Activated CD4-positive, CD25-positive, alpha-beta regulatory T cell (primary cell): ENCODE measurements around the gene IFT81.
"Not testable (repeated sequence)": the region's sequence is repeated elsewhere in the genome, so short reads cannot be mapped to it uniquely, and the experiment has no call there.

Experiments used
- DNase-seq, 4 experiments: peaks; one replicate each; lab custom pipeline; 2025; lab: John Stamatoyannopoulos, UW

IFT81 gene, protein sequence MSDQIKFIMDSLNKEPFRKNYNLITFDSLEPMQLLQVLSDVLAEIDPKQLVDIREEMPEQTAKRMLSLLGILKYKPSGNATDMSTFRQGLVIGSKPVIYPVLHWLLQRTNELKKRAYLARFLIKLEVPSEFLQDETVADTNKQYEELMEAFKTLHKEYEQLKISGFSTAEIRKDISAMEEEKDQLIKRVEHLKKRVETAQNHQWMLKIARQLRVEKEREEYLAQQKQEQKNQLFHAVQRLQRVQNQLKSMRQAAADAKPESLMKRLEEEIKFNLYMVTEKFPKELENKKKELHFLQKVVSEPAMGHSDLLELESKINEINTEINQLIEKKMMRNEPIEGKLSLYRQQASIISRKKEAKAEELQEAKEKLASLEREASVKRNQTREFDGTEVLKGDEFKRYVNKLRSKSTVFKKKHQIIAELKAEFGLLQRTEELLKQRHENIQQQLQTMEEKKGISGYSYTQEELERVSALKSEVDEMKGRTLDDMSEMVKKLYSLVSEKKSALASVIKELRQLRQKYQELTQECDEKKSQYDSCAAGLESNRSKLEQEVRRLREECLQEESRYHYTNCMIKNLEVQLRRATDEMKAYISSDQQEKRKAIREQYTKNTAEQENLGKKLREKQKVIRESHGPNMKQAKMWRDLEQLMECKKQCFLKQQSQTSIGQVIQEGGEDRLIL

DNA sequence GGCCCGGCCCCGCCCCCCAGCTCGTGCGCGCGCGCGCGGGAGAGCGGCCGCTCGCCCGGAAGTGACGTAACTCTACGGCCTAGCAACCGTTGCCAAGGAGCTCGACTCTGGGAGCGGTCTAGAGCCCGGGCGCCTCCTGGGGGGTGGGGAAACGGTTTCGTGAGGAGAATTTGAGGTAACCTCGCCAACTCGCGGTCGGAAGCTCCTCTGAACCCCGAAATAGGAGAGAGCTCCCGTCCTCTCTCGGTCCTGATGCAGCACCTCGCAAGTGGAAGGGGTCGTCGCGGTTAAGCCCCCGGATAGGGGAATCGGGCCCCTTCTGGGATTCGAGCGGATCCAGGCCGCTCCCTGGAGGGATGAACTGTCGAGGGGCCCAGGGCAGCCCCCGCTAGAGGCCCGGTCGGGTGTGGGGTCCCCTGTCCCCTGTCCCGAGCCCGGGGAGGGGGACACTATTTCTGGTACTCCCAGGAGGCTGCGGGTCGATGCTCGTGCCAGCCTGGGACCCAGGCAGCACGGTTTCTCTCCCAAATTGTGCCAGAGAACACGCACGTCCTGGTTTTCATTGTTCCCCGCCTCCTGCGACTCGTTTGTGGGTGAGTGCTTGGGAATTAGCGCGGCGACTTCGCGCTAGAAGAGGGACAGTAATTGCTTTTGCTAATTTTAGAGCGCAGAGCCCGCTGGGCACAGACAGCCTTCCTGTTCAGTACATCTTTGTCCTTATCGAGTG is at the start of gene IFT81:
Gene IFT81 (plus strand): TSS at position 89 of the 727 bp plus-strand sequence. CDS start 3,024 bp downstream, outside the sequence.
- DNase-seq: peak; percentile 92 to 96 (median 94)

DNA sequence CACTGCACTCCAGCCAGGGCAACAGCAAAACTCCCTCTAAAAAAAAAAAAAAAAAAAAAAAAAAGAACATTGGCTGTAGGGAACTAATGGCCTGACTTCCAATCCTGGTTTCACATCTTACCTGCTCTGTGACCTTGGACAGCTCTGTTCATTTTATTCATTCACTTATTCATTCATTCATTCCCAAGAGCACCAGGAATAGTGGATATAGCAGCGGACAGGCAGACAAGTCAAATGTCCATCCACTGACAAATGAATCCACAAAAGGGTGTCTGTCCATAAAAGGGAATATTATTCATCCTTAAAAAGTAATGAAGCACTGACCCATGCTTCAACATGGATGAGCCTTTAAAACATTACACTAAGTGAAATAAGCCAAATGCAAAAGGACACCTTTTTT is 48.3 kb upstream of the IFT81 start:
- DNase-seq: no peak

DNA sequence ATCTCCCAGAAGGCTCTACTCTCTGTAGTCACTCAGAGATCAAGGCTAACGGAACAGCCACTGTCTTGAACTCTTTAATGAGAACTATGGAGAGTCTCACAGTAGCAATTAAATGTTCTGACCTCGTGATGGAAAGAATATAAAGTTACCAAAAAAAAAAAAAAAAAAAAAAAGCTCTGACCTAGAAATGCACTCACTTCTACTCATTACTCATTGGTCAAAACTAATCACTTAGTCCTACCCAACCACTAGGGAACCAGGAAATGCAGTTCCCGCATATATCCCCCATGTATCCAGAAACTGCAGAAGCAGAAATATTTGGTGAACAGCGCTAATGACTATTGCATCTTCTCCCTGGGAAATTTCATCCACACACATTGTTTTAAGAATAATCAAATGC is 46.4 kb upstream of the IFT81 start:
- no peak for DNase-seq

DNA sequence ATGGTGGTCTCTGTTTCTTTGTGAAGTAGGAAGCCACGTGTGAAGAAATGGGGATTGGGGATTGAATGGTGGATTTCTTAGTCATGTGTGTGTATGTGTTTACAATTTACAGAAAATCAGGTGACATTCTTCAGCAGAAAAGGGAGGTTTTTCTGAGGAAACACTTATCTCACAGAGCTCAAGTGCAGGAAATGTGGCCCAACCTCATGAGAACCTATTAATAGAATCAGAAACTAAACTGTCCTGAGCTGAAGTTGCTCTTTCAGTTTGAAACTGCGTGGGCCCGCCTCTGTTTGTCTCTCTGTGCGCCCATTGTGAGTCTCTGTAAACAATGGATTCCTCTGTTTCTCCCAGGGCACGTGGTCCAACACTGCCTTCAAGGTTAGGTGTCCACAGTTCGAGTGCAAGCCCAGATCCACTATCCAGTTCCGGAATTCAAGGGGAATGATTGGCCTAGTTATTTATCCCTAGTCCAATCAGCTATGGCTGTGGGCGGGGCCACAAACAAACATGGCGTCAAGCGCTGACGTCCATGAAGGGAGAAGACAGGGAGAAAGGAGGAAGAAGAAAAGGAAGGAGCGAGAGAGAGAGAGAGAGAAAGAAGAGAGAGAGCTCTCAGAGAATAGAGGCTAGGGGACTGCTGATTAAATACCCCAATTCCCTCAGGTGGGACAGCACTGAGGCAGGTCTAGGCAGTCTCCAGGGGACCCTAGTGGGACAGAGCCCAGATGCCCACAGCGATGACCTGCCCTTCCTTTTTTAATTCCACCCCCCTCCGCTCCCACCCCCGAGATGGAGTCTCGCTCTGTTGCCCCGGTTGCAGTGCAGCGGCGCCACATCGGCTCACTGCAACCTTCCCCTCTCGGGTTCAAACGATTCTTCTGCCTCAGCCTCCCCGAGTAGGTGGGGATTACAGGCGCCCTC is 44.4 kb upstream of the IFT81 start:
- peak; percentile 13 to 68 (median 52) for DNase-seq

DNA sequence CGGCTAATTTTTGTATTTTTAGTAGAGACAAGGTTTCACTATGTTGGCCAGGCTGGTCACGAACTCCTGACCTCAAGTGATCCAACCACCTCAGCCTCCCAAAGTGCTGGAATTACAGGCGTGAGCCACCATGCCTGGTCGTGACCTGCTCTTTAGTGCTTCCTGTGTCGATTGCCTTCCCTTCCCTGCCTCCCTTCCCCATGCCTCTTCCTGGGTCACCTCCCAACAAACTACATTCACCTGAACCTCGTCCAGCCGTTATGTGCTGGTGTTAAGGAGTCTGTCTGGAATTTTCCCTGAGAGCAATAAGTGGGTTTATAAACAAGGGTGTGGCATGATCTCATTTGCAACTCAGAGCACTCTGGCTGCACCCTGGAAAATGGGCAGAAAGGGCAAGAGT is 43.7 kb upstream of the IFT81 start:
- DNase-seq: no peak

DNA sequence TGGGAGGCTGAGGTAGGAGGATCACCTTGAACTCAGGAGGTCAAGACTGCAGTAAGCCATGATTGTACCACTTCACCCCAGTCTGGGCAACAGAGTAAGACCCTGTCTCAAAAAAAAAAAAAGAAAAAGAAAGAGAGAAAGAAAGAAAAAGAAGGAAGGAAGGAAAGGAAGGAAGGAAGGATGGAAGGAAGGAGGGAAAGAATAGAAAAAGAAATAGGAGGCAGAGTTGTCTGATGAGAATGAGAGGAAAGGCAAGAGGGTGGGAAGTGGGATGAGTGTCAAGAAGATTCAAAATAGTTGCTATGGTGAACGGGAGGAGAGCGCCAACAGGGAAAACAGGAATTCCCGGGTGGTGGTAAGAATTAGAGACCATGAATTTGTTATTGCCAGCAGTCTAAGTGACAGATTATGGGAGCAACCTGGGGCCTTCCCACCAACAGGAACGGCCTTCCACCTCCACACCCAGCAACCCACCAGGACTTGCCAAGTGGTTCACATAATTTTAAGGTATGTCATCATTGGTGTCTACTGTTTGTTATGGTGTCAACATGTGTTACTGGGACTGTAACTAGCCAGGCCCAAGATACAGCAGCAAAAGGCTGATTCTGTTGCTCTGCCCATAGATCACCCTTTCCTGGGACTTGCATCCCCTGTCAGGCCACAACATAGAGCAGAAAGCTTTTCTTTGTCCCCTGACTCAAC is 39.7 kb upstream of the IFT81 start:
- DNase-seq: no peak

DNA sequence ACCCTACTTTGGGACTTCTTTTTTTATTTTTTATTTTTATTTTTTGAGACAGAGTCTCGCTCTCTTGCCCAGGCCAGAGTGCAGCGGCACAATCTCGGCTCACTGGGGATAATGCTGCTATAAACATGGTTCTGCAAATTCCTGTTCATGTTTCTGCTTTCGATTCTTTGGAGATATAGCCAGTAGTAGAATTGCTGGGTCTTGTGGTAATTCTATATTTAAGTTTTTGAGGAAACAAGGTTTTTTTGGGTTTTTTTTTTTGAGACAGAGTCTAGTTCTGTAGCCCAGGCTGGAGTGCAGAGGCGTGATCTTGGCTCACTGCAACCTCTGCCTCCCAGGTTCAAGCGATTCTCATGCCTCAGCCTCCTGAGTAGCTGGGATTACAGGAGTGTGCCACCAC is 35.9 kb upstream of the IFT81 start:
- not testable (repeated sequence) for DNase-seq

DNA sequence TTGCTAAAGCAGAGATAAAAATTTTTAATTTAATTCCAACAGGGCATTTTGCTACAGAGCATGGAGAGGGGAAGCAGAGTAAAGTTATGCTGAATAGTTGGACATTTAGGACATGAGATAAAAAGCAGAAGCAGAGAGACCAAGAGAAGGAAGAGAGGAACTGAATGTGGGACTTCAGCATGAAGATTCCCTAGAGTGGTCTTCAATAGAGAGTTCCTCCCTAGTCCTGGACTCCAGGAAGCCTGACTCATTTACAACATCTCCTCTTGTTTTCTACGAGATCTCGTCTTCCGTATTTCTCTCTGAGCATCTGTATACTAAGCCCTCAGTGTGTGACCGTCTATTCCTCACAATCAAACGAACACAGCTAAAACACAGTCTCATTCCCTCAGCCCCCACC is 35.2 kb upstream of the IFT81 start:
- DNase-seq: no peak

DNA sequence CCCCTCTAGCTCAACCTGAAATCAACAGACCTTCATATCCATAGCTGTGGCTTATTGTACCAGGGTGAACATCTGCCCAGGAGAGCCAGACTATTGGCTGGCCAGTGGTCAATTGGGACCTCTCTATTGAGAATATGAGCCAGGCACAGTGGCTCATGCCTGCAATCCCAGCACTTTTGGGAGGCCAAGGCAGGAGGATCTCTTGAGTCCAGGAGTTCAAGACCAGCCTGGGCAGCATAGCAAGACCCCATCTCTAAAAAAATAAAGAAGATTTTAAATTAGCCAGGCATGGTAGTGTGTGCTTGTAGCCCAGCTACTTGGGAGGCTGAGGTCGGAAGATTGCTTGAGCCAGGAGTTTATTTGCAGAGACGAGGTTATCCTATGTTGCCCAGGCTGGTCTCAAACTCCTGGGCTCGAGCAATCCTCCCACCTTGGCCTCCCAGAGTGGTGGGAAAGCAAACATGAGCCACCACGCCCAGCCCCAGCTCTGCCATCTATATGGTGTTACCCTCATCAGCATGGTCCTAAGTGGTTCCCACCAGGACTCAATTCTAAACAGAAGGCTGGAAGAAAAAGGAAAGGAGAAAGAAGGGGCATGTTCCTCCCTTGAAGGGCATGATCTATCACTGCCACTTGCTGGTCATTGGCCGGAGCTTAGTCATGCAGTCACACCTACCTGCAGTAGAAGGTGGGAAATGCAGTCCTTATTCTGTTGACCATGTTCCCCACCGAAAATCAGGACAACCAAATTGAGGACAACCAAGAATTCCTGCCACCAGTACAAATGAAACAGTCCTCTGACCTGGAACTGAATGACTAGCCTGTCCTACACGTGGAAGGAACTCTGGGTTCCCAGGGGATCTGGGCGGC is 33.7 kb upstream of the IFT81 start:
- no peak for DNase-seq

DNA sequence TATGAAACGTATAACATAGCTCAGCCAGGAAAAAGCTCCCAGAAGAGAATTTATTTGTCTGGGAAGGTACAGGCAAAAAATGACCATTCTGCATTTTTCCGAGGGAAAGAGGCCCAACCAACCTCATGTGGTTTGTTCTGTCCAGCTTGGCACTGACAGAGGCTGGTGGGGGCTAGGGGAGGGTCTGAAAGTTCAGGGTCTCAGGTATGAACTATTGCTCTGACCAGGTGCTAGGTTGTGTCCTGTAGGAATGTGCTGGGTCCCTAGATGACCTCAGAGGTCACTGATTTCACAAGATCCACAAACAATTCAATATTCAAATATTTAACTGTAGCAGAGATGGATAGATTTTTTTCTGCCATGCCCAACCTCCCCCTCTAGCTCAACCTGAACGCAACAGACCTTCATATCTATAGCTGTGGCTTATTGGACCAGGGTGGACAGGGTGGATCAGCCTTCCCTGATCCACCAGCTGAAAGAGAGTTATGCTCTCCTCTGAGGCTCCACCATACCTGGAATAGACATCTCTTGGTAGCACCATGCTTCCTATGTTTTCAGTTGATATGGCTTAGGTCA is 32.9 kb upstream of the IFT81 start:
- no peak for DNase-seq

DNA sequence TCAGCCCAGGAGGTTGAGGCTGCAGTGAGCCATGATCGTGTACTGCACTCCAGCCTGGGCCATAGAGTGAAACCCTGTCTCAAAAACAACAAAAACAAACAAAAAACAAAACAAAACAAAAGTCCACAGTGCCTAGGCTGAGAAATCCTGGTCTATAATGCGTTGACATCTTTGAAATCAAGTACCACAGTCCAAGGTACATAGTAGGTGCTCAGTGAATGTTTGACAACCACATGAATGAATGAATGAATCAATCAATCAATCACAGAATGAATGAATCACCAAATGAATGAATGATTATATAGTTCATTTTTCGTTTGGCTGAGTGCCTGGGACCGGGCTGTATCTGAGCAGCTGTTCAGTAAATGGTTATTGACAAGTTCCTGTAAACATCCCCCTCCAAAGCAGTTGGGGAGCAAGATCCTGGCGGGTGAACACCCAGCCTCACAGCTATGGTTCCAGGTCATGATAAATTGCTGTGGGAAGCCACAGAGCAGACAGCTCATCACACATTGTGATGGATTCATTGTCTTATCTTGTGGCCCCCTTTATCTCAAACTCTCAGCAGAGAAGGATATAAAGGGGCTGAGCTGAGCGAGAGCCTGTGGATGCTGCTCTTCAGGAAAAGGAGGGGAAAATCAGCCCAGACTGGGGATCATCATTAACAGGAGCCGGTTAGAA is 30.4 kb upstream of the IFT81 start:
- DNase-seq: no peak

DNA sequence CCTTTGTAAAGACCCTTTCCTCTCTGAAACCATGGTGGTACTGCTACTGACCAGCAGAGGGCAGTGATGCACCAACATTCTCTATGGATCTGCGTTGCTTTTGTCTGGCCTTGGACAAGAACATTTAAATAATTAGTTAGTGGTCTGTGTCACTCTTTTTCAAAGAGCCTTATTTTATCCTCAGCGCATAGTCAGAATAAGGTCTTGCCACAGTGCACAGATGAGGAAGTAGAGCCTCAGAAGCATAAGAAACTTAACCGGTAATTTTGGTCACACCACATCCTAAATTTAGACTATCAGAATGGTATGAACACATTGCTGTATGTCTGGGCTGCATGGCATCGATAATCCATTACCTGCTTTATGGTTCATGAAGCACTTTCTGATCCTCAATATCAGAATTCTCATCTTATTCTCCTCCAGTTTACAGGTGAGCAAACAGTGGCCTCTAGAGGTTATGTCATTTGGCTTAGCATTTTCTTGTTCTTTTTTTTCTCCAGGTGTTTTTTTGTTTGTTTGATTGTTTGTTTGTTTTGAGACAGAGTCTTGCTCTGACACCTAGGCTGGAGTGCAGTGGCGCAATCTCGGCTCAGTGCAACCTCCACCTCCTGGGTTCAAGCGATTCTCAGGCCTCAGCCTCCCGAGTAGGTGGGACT is 23.7 kb upstream of the IFT81 start:
- peak in 3 of 4 experiments; percentile 6 to 50 (median 8) for DNase-seq

DNA sequence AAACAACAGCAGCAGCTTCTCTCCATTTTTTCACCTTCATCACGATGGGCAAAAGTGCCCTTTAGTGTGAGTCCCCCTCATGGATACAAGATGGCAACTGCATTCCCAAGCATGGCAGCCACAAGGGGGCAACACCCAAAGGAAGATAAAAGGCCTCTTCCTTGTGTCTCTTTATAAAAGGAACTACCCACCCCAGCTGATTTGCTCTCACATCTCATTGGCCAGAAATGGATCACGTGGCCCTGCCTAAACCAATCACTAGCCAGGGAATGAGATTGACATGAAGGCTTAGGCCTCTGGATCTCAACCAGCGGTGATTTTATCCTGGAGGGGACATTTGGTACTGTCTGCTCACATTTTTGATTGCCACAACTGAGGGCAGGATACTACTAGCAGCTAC is 21.9 kb upstream of the IFT81 start:
- DNase-seq: no peak

DNA sequence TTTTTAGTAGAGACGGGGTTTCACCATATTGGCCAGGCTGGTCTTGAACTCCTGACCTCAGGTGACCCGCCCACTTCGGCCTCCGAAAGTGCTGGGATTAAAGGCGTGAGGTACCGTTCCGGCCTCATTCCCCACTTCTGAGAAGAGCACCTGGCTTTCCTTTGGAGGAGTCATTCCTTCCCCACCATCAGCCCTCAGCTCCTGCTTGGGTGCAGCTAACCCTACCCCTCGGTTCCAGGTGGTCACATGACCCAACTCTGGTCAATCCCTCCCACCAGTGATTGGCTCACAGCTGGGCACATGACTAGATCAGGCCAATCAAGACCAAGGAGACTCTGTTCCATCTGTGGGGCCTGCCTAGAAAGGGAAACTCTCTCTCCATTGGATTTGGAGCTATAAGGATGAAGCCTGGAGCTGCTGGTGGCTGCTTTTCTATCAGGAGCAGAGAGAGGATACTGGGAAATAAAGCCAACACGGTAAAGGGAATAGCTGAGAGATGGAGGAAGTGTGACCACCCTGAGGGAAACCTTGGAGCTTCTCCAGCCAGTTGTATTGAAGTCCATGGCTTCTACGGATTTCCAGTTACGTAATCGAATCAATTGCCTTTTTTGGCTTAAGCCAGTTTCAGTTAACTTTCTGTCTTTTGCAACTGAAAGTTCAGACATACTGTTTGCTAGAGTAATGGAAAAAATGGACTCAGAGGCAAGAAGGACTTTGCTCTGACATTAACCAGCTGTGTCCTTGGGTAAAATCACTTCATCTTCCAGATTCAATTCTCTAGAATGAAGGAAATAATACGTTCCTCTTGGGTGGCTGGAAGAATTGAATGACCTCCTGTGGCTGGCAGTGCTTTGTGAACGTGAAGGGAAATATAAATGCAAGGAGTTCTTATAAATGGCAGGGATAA is 19.7 kb upstream of the IFT81 start:
- no peak for DNase-seq

DNA sequence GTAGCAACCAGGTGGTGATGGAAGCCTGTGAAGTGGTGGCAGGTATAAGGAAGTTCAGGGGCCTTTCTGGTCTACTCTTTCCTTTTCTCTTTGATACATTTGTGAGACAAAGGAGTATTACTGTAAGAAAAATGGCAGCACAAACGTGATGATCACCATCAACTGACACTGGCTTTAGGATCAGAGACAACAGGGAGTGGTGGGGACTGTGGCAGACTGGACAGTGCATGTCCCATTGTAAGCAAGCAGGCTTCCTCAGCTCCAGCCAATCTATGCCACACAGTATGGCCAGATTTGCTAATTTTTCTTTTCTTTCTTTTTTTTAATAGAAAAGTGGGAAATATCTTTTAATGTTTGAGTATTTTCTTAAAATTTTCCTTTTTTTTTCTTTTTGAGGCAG is 19.0 kb upstream of the IFT81 start:
- no peak for DNase-seq

DNA sequence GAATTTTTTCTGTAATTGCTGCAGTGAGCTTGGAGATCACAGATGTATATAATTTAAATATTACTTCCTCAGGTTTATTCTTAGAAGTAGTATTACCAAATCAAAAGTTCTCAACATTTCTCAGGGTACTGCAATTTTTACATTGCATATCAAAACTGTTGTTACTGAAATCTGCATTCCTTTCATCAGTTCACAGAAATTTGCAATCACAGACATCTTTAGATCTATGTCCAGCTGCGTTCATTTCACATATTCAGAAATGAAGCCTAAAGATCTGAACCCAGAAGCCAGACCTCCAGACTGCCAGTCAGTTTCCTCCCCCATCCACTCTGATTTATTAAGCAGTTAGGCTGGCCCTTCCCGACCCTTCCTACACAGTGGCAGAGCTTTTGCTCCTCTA is 18.2 kb upstream of the IFT81 start:
- DNase-seq: no peak
